Activated B cell treated with CpG ODN at 0.5 μM for 24 hours (primary cell): ENCODE measurements around the gene ZNF691. TPM values are rescaled to one million over a fixed set of nuclear protein-coding genes. Genes with fewer than 3 reads are reported as not detected.

Experiments used
- ATAC-seq: fragments of 200-7000 bp; cut with Tn5 transposase; one replicate; pipeline ENCODE4 v1.10.0; 2021; ENCODE audit warnings: low read depth, mild to moderate bottlenecking, moderate library complexity
- CTCF ChIA-PET: fragments of 350-600 bp; sonication (Branson Sonifier 250); formaldehyde crosslinking; loops from one replicate; lab custom pipeline; 2021; ENCODE audit warnings: antibody characterized with exemption; lab: Charles Lee
- POLR2A ChIA-PET: fragments of 350-600 bp; sonication (Branson Sonifier 250); formaldehyde crosslinking; loops from one replicate; lab custom pipeline; 2021; ENCODE audit warnings: antibody characterized with exemption; lab: Charles Lee
- DNase-seq: peaks from one replicate; pipeline ENCODE4 v3.0.0; 2022
- H3K27ac Mint-ChIP-seq: one replicate; pipeline ENCODE4 v1.8.0; 2020; ENCODE audit warnings: mixed read lengths
- H3K27me3 Mint-ChIP-seq: one replicate; pipeline ENCODE4 v1.8.0; 2021; ENCODE audit warnings: mixed read lengths
- H3K36me3 Mint-ChIP-seq: one replicate; pipeline ENCODE4 v1.8.0; 2021; ENCODE audit warnings: low read depth, mixed read lengths
- H3K4me1 Mint-ChIP-seq: one replicate; pipeline ENCODE4 v1.8.0; 2021; ENCODE audit warnings: mixed read lengths
- H3K4me3 Mint-ChIP-seq: one replicate; pipeline ENCODE4 v1.8.0; 2020; ENCODE audit warnings: mild to moderate bottlenecking, mixed read lengths
- H3K9me3 Mint-ChIP-seq: one replicate; pipeline ENCODE4 v1.8.0; 2020; ENCODE audit warnings: mixed read lengths
- intact Hi-C: fragments of 100-400 bp; cut with micrococcal nuclease; formaldehyde crosslinking; loops from one replicate; pipeline ENCODE4 v1.15.1; 2024
- total RNA-seq: library from RNA; stranded (reverse); gene quantifications from 2 replicates; pipeline ENCODE4 v1.2.3, GENCODE V29; 2022
- TF ChIP-seq, protein P1 (sequence below): fragments of 200-600 bp; IDR thresholded peaks from one replicate; pipeline ENCODE4 v1.8.0; 2022; ENCODE audit warnings: antibody characterized with exemption, mild to moderate bottlenecking

The ZNF691 gene
- total RNA-seq, 1 donor from 2014 or later, result 16.1 TPM

DNA sequence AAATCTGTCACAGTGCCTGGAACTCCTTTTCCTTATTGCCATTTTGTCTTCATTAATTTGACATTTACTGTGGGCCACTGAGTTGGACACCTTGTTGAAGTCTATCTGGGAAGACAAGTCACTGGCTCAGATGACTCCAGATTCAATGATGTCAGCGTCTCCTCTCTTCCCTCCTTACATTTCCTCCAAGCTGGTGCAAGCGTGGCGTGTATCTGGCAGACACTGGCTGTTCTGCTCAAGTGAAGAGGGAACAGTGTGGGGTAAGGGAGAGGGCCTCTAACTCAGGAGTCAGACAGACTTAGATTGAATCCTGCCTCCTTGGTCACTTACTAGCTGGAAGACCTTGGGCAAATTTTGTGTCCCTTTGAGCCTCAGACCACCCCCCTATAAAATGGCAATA is 8.7 kb upstream of the ZNF691 start:
- Mint-ChIP-seq H3K9me3 (no peaks in the 10 kb centered on the region), H3K36me3 (no peaks in the 10 kb centered on the region), H3K27me3 (no peaks in the 10 kb centered on the region), H3K4me3 (no peak overlapping the region), H3K4me1 (peaks cover 22% of the 10 kb centered on the region), H3K27ac (no peak overlapping the region)
- TF ChIP-seq, protein P1, sequence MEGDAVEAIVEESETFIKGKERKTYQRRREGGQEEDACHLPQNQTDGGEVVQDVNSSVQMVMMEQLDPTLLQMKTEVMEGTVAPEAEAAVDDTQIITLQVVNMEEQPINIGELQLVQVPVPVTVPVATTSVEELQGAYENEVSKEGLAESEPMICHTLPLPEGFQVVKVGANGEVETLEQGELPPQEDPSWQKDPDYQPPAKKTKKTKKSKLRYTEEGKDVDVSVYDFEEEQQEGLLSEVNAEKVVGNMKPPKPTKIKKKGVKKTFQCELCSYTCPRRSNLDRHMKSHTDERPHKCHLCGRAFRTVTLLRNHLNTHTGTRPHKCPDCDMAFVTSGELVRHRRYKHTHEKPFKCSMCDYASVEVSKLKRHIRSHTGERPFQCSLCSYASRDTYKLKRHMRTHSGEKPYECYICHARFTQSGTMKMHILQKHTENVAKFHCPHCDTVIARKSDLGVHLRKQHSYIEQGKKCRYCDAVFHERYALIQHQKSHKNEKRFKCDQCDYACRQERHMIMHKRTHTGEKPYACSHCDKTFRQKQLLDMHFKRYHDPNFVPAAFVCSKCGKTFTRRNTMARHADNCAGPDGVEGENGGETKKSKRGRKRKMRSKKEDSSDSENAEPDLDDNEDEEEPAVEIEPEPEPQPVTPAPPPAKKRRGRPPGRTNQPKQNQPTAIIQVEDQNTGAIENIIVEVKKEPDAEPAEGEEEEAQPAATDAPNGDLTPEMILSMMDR, result no peak
- intact Hi-C loops, result no loop called here
- no peak for DNase-seq
- POLR2A ChIA-PET, result no interaction called here
- ATAC-seq, result no peak
- CTCF ChIA-PET, result no interaction called here

DNA sequence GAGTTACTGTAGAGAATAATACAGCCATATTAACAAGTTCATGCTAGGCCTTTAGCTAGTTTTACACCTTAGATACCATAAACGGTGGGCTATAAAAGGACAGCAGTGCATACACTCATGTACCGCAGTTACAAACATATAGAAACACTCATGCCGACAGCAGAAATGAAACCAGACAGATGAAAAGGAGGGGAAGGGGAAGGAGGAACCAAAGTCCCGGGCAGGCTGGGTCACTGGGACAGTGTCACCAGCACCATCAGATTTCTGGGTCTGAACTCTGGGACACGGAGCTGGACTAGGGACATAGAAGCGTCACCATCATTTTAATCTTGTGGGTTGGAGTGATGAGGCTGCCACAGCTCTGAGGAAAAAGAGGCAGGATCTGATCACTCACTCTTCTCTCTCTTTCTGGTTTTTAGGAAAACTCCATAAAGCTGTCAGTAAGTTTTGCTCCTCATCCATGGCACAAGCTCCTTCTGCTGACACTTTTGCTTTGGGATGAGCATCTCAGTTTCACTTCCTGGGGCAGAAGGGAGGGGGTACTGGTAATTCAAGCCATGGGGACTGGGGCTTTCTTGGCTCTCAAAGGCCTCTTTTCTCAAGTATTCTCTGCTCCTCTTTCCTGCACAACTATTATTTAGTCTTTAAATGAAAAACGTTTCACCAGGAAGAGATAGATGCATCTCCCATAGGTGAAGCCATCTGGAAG is 7.8 kb upstream of the ZNF691 start:
- ATAC-seq, result peak; percentile 40
- ChIA-PET CTCF (no interaction called here), POLR2A (interaction anchor here (0.8 to 1.1 kb wide), 2 partner anchors 8 to 9 kb away, joined by 4 read pairs; partner anchors contain the start of gene ZNF691)

DNA sequence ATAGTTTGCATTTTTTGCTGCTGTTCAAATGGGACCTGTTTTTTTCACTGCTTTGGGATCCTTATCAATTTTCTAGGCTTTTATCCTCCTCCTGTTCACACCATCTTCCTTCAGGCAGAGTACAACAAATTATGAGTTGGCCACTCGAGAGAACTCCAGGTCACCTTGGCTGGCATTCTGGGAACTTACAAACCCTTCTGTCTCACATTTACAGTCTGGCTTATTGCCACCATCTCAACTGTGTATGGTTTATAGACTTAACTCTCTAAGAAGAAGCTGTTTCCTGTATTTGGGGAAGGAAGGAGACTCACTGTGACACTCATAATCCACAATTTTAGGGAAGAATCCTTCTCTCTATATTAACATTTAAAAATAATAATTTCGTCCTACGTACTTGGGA is 5.4 kb upstream of the ZNF691 start:
- Mint-ChIP-seq H3K36me3 (peaks cover 4% of the 10 kb centered on the region), H3K27me3 (no peaks in the 10 kb centered on the region), H3K9me3 (no peaks in the 10 kb centered on the region), H3K4me3 (no peak overlapping the region), H3K27ac (no peak overlapping the region), H3K4me1 (peaks cover 18% of the 10 kb centered on the region)
- DNase-seq (no peak), ATAC-seq (no peak)
- ChIA-PET CTCF (no interaction called here), POLR2A (no interaction called here)
- TF ChIP-seq, protein P1, result no peak
- intact Hi-C loops, result no loop called here

More for the DNA sequence above, 7.8 kb upstream of the ZNF691 start:
- intact Hi-C loops, result no loop called here
- H3K27me3 Mint-ChIP-seq, result no peaks in the 10 kb centered on the region
- TF ChIP-seq, protein P1, result no peak
- H3K4me3 Mint-ChIP-seq, result no peak overlapping the region
- peaks cover 4% of the 10 kb centered on the region for H3K36me3 Mint-ChIP-seq
- H3K9me3 Mint-ChIP-seq, result no peaks in the 10 kb centered on the region
- DNase-seq, result no peak
- H3K27ac Mint-ChIP-seq, result no peak overlapping the region
- H3K4me1 Mint-ChIP-seq, result peaks cover 22% of the 10 kb centered on the region

DNA sequence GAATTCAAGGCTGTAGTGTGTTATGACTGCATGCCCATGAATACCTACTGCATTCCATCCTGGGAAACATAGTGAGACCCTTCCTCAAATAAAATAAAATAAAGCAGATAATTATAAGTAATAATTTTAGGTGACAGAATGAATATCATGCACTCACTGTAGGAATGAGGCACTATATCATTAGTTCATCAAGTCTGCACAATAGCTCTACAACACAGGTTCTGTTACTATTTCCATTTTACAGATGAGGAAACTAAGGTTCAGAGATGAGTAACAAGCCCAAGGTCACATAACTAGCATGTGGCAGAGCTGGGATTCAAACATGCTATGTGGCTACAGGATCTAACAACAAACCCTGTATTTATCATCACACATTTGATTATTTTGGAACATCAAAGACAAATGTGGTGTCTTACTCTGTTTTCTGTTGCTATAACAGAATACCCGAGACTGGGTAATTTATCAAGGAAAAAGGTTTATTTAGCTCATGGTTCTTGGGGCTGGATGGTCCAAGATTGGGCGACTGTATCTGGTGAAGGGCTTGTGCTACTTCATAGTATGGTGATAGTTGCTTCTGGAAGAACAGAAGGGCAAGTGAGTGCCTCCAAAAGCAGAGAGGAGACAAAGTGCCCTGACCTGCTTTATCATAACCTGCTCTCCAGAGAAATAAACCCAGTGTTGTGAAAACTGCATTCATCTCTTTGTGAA is 4.8 kb upstream of the ZNF691 start:
- Mint-ChIP-seq H3K4me3 (no peak overlapping the region), H3K9me3 (no peaks in the 10 kb centered on the region), H3K4me1 (peaks cover 23% of the 10 kb centered on the region), H3K27me3 (no peaks in the 10 kb centered on the region), H3K27ac (no peak overlapping the region), H3K36me3 (peaks cover 9% of the 10 kb centered on the region)
- CTCF ChIA-PET, result no interaction called here
- intact Hi-C loops, result no loop called here
- POLR2A ChIA-PET, result no interaction called here
- ATAC-seq (no peak), DNase-seq (no peak)
- TF ChIP-seq, protein P1, result no peak

DNA sequence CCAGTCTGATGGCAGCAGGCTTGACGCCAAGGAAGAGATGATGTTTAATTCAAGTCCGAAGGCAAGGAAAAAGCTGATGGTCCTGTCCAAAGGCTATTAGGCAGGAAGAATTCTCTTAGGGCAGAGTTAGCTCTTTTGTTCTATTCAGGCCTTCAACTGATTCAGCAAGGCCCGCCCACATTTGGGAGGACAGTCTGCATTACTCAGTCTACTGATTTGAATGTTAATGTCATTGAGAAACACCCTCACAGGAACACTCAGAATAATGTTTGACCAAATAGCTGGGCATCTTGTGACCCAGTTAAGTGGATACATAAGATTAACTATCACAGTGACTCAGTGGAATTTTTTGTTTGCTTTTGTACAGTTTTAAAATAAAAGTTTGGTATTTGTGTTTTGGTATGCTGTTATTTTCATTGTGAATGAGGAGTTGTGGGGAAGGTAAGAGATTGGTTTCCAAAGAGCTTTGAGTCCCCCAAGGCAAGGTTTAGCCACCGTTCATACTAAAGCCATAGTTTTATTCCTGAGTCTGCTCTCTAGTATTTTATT is 1.7 kb upstream of the ZNF691 start:
- ChIA-PET POLR2A (no interaction called here), CTCF (interaction anchor here (0.6 kb wide), 1 partner anchor 12 kb away, joined by 3 read pairs; no protein-coding TSS in a partner anchor)
- H3K4me3 Mint-ChIP-seq, result no peak overlapping the region
- H3K4me1 Mint-ChIP-seq, result peaks cover 31% of the 10 kb centered on the region
- H3K36me3 Mint-ChIP-seq, result peaks cover 19% of the 10 kb centered on the region
- TF ChIP-seq, protein P1, result no peak
- DNase-seq (no peak), ATAC-seq (no peak)
- H3K27ac Mint-ChIP-seq, result no peak overlapping the region
- H3K27me3 Mint-ChIP-seq, result no peaks in the 10 kb centered on the region
- intact Hi-C loops, result loop anchor here (5.0 kb wide), 1 partner anchor 78 kb away; no protein-coding TSS in a partner anchor
- no peaks in the 10 kb centered on the region for H3K9me3 Mint-ChIP-seq
